IMR-90 (cell line): ENCODE measurements around the gene AGAP1. TPM values are rescaled to one million over a fixed set of nuclear protein-coding genes. Genes with fewer than 3 reads are reported as not detected.

Experiments
- ATAC-seq: fragments of 200-7000 bp; cut with Tn5 transposase; 2 replicates; pipeline ENCODE4 v1.9.1; 2020; ENCODE audit warnings: low read depth, mild to moderate bottlenecking, moderate library complexity
- BruUV-seq: library from RNA; stranded (reverse); fragments of 400-500 nt; replicated peaks from 2 replicates; lab custom pipeline; 2021; lab: Mats Ljungman, UMichigan
- CTCF ChIA-PET: fragments of 300-600 bp; formaldehyde crosslinking; extraction: SDS; loops from one replicate; lab custom pipeline; 2021; ENCODE audit warnings: antibody characterized with exemption; lab: Yijun Ruan, JAX
- POLR2A ChIA-PET: fragments of 300-600 bp; sonication (Branson Sonifier 250); formaldehyde crosslinking; loops from one replicate; lab custom pipeline; 2022; ENCODE audit warnings: antibody characterized with exemption; ENCODE audit not compliant: unreplicated experiment; lab: Charles Lee
- DNase-seq: peaks from one replicate; pipeline ENCODE4 v3.0.0; 2013
- H2AFZ ChIP-seq: replicated peaks from 2 replicates; pipeline ENCODE3; 2013; ENCODE audit warnings: low read length, mild to moderate bottlenecking; ENCODE audit not compliant: poor library complexity
- H2AK5ac ChIP-seq: 2 replicates; pipeline ENCODE4 v1.6.1; 2013; ENCODE audit warnings: low read depth, low read length, inconsistent platforms
- H2AK9ac ChIP-seq: replicated peaks from 2 replicates; pipeline ENCODE3; 2013; ENCODE audit warnings: mild to moderate bottlenecking, low read depth, low read length, moderate library complexity; ENCODE audit not compliant: poor library complexity
- H2BK120ac ChIP-seq: 2 replicates; pipeline ENCODE4 v1.6.1; 2013; ENCODE audit warnings: low read depth, low read length, inconsistent platforms
- H2BK15ac ChIP-seq: 3 replicates; pipeline ENCODE4 v1.6.1; 2013; ENCODE audit warnings: low read depth, low read length, inconsistent platforms
- H2BK20ac ChIP-seq: 2 replicates; pipeline ENCODE4 v1.6.1; 2013; ENCODE audit warnings: low read depth, mild to moderate bottlenecking, inconsistent platforms, low read length, moderate library complexity
- H2BK5ac ChIP-seq: 2 replicates; pipeline ENCODE4 v1.6.1; 2013; ENCODE audit warnings: mild to moderate bottlenecking, low read depth, low read length, inconsistent platforms; ENCODE audit not compliant: poor library complexity, severe bottlenecking
- H3K14ac ChIP-seq: replicated peaks from 2 replicates; pipeline ENCODE4 v1.6.1; 2013; ENCODE audit warnings: low read depth, low read length, inconsistent platforms
- H3K18ac ChIP-seq: 2 replicates; pipeline ENCODE4 v1.6.1; 2013; ENCODE audit warnings: low read depth, low read length, control low read depth
- H3K23ac ChIP-seq: 2 replicates; pipeline ENCODE4 v1.6.1; 2013; ENCODE audit warnings: low read depth, low read length, inconsistent platforms
- H3K27ac ChIP-seq: 2 replicates; pipeline ENCODE4 v1.5.1; 2013; ENCODE audit warnings: mild to moderate bottlenecking, control low read depth, low read length; ENCODE audit not compliant: insufficient read depth
- H3K27me3 ChIP-seq: 2 replicates; pipeline ENCODE4 v1.6.1; 2013; ENCODE audit warnings: low read length; ENCODE audit not compliant: control insufficient read depth, insufficient read depth
- H3K36me3 ChIP-seq: 2 replicates; pipeline ENCODE4 v1.6.1; 2013; ENCODE audit warnings: low read length, mixed read lengths; ENCODE audit not compliant: control insufficient read depth, insufficient read depth
- H3K4ac ChIP-seq: 2 replicates; pipeline ENCODE4 v1.6.1; 2013; ENCODE audit warnings: low read depth, low read length, inconsistent platforms
- H3K4me1 ChIP-seq: 2 replicates; pipeline ENCODE4 v1.6.1; 2013; ENCODE audit warnings: low read length, mixed read lengths; ENCODE audit not compliant: control insufficient read depth, insufficient read depth
- H3K4me2 ChIP-seq: 2 replicates; pipeline ENCODE4 v1.6.1; 2013; ENCODE audit warnings: low read depth, mild to moderate bottlenecking, control low read depth, low read length, moderate library complexity
- H3K4me3 ChIP-seq: 2 replicates; pipeline ENCODE4 v1.5.1; 2013; ENCODE audit warnings: low read depth, mild to moderate bottlenecking, control low read depth, low read length, moderate library complexity; ENCODE audit not compliant: insufficient read depth
- H3K56ac ChIP-seq: 2 replicates; pipeline ENCODE4 v1.6.1; 2013; ENCODE audit warnings: low read length, inconsistent platforms; ENCODE audit not compliant: insufficient read depth; ENCODE audit errors: extremely low read depth
- H3K79me1 ChIP-seq, 2 experiments: 2 replicates each; pipeline ENCODE4 v1.6.1; 2013; ENCODE audit warnings: low read length in 2 of 2, inconsistent platforms in 1 of 2, low read depth in 1 of 2
- H3K9ac ChIP-seq: 2 replicates; pipeline ENCODE4 v1.6.1; 2013; ENCODE audit warnings: low read depth, low read length, control low read depth
- H3K9me1 ChIP-seq: 2 replicates; pipeline ENCODE4 v1.6.1; 2013; ENCODE audit warnings: low read length, inconsistent platforms; ENCODE audit not compliant: insufficient read depth
- H3K9me3 ChIP-seq: 2 replicates; pipeline ENCODE4 v1.6.1; 2013; ENCODE audit warnings: low read length; ENCODE audit not compliant: control insufficient read depth, insufficient read depth
- H4K20me1 ChIP-seq: 2 replicates; pipeline ENCODE4 v1.6.1; 2013; ENCODE audit warnings: low read length, inconsistent platforms; ENCODE audit not compliant: insufficient read depth
- H4K5ac ChIP-seq: 2 replicates; pipeline ENCODE4 v1.6.1; 2013; ENCODE audit warnings: mild to moderate bottlenecking, low read depth, low read length, control low read depth
- H4K8ac ChIP-seq, 2 experiments: 2 replicates each; pipeline ENCODE4 v1.6.1; 2013; ENCODE audit warnings: low read depth in 2 of 2, low read length in 2 of 2, control low read depth in 1 of 2, inconsistent platforms in 1 of 2
- H4K91ac ChIP-seq: 2 replicates; pipeline ENCODE4 v1.6.1; 2013; ENCODE audit warnings: low read depth, low read length, inconsistent platforms; ENCODE audit not compliant: insufficient read depth
- CTCF ChIP-seq: conservative IDR thresholded peaks from 2 replicates; pipeline ENCODE4 v1.5.1; 2012; ENCODE audit warnings: mild to moderate bottlenecking, low read depth, low read length, improper control_type of control experiment
- ELK1 ChIP-seq: fragments of 150-350 bp; IDR thresholded peaks from 2 replicates; pipeline ENCODE4 v1.6.1; 2016; ENCODE audit warnings: low read depth, mild to moderate bottlenecking, low read length, moderate library complexity, borderline replicate concordance
- FOS ChIP-seq: fragments of 150-350 bp; IDR thresholded peaks from 2 replicates; pipeline ENCODE4 v1.6.1; 2016; ENCODE audit warnings: low read depth, low read length
- MAFK ChIP-seq: IDR thresholded peaks from 2 replicates; pipeline ENCODE4 v1.6.1; 2012; ENCODE audit warnings: low read depth, low read length, improper control_type of control experiment
- MXI1 ChIP-seq: IDR thresholded peaks from 2 replicates; pipeline ENCODE4 v1.6.1; 2012; ENCODE audit warnings: low read depth, mild to moderate bottlenecking, low read length, moderate library complexity, borderline replicate concordance
- NFE2L2 ChIP-seq: fragments of 150-350 bp; IDR thresholded peaks from 2 replicates; pipeline ENCODE4 v1.6.1; 2016; ENCODE audit warnings: low read depth, mild to moderate bottlenecking, low read length
- POLR2A ChIP-seq: IDR thresholded peaks from 2 replicates; pipeline ENCODE4 v1.6.1; 2012; ENCODE audit warnings: mild to moderate bottlenecking, low read depth, low read length
- RAD21 ChIP-seq: IDR thresholded peaks from 2 replicates; pipeline ENCODE4 v1.6.1; 2012; ENCODE audit warnings: low read length, improper control_type of control experiment
- RFX5 ChIP-seq: IDR thresholded peaks from 2 replicates; pipeline ENCODE4 v1.8.0; 2012; ENCODE audit warnings: low read depth, mild to moderate bottlenecking, low read length, moderate library complexity
- WGBS, 2 experiments: methylation state at CpG; one replicate each; pipeline versions ENCODE4 v1.1.5 to v1.1.7; 2013; ENCODE audit warnings: missing lambda C conversion rate in 2 of 2; ENCODE audit not compliant: insufficient read length in 1 of 2; ENCODE audit errors: extremely low coverage in 2 of 2; 5-methylcytosine and 5-hydroxymethylcytosine counted together
- dilution Hi-C: fragments of 300-500 bp; cut with HindIII; formaldehyde crosslinking; loops from one replicate; pipeline ENCODE4 v1.14.3; 2018; ENCODE audit warnings: low sequenced_read_pairs; ENCODE audit not compliant: unreplicated experiment
- in situ Hi-C: fragments of 300-500 bp; cut with MboI; formaldehyde crosslinking; loops from 3 replicates; pipeline ENCODE4 v1.14.3; 2019; ENCODE audit warnings: low sequenced_read_pairs, inconsistent platforms, mixed read lengths
- intact Hi-C: fragments of 100-400 bp; cut with micrococcal nuclease; formaldehyde crosslinking; loops from 2 replicates; pipeline ENCODE4 v1.10.0; 2022
- polyA plus RNA-seq, 3 experiments: library from polyadenylated mRNA; depleted of rRNA; stranded (reverse); fragments of >200 nt; gene quantifications; 2 replicates each; pipeline ENCODE4 v1.2.3, GENCODE V29; 2012; ENCODE audit warnings: low replicate concordance in 1 of 3
- total RNA-seq: library from RNA; depleted of rRNA; stranded (reverse); fragments of >200 nt; gene quantifications from 2 replicates; pipeline ENCODE4 v1.2.3, GENCODE V29; 2012

AGAP1 gene
- total and polyA plus RNA-seq, 2 of the 4 experiments (the other 2 are of a cell fraction): 15.1 to 16.4 TPM

GRCh38 chr2:235614176-235614860, 120.5 kb downstream of the AGAP1 start:
- H3K4me1 ChIP-seq: peaks cover 9% of the 10 kb centered on the region

More at GRCh38 chr2:235614176-235614860, 120.5 kb downstream of the AGAP1 start:
- Histone ChIP-seq H3K4me3 (no peak overlapping the region), H2BK20ac (no peak overlapping the region), H4K5ac (no peak overlapping the region), H3K23ac (no peak overlapping the region), H2AK9ac (no peak overlapping the region), H3K56ac (no peak overlapping the region), H2BK15ac (no peak overlapping the region), H2AFZ (no peak overlapping the region), H2AK5ac (peak overlapping the region; percentile 20; the same call in 1 of the 2 replicates), H3K4ac (no peak overlapping the region), H3K14ac (no peak overlapping the region), H3K27me3 (no peaks in the 10 kb centered on the region), H3K9me1 (peaks cover 6% of the 10 kb centered on the region), H3K4me2 (no peak overlapping the region), H3K27ac (no peak overlapping the region), H3K18ac (no peak overlapping the region), H4K91ac (no peak overlapping the region), H4K20me1 (peaks cover 53% of the 10 kb centered on the region), H4K8ac (no peak overlapping the region), H3K36me3 (no peaks in the 10 kb centered on the region), H2BK5ac (no peak overlapping the region), H2BK120ac (no peak overlapping the region), H3K9me3 (peaks cover 4% of the 10 kb centered on the region; the same call in 1 of the 2 replicates), H3K79me1 (peaks cover 30 to 57% of the 10 kb centered on the region in 2 experiments), H3K9ac (no peak overlapping the region)
- DNase-seq (no peak), ATAC-seq (no peak)
- POLR2A ChIA-PET: no interaction called here
- CTCF ChIA-PET: no interaction called here
- dilution Hi-C loops (no loop called here), intact Hi-C loops (no loop called here), in situ Hi-C loops (loop anchor here (25.0 kb wide), 1 partner anchor 548 kb away; the partner anchor contains the start of gene GBX2)
- BruUV-seq: no TSS peak
- TF ChIP-seq ELK1 (no peak), MAFK (no peak), POLR2A (no peak), NFE2L2 (no peak), RFX5 (no peak), RAD21 (no peak), MXI1 (no peak), CTCF (no peak), FOS (no peak)
- 88% methylated on average over 4 of the region's 14 CpGs; no CpG with 5 or more reads in 1 of the 2 experiments for WGBS, 2 experiments
